Upper lobe of right lung (tissue), 1 donor: ENCODE measurements around the gene PYCARD. TPM values are rescaled to one million over a fixed set of nuclear protein-coding genes. Genes with fewer than 3 reads are reported as not detected.

Experiments
- ATAC-seq: fragments of 200-7000 bp; cut with Tn5 transposase; one replicate; pipeline ENCODE4 v1.9.1; 2020; ENCODE audit warnings: mild to moderate bottlenecking, moderate library complexity
- DNase-seq: peaks from one replicate; pipeline ENCODE4 v3.0.0-alpha.2; 2020
- H3K27ac ChIP-seq: fragments of 200-600 bp; one replicate; pipeline ENCODE4 v1.8.0; 2022
- H3K27me3 ChIP-seq: fragments of 200-600 bp; one replicate; pipeline ENCODE4 v1.8.0; 2022; ENCODE audit warnings: mild to moderate bottlenecking
- H3K36me3 ChIP-seq: fragments of 200-600 bp; one replicate; pipeline ENCODE4 v1.8.0; 2022
- H3K4me1 ChIP-seq: fragments of 200-600 bp; one replicate; pipeline ENCODE4 v1.8.0; 2022
- H3K4me3 ChIP-seq: fragments of 200-600 bp; one replicate; pipeline ENCODE4 v1.8.0; 2022; ENCODE audit warnings: mild to moderate bottlenecking
- H3K9me3 ChIP-seq: fragments of 200-600 bp; one replicate; pipeline ENCODE4 v1.8.0; 2022
- intact Hi-C: fragments of 100-400 bp; cut with DNase I; formaldehyde crosslinking; loops from one replicate; pipeline ENCODE4 v1.11.0; 2022
- total RNA-seq: library from RNA; stranded (reverse); fragmentation: NEBNext Ultra II Directional; extraction: Animal tissue kit (Norgen Biotek cat#: 25700); gene quantifications from one replicate; pipeline ENCODE4 v1.2.1, GENCODE V29; 2021
- TF ChIP-seq, protein P1 (sequence below): fragments of 200-600 bp; IDR thresholded peaks from one replicate; pipeline ENCODE4 v1.8.0; 2022; ENCODE audit warnings: antibody characterized with exemption
- donor health status: DM: no; HTN: yes; CAD: no; lungs with severe emphysema.

PYCARD gene
- total RNA-seq, 1 donor from 2014 or later, result 49.5 TPM

DNA sequence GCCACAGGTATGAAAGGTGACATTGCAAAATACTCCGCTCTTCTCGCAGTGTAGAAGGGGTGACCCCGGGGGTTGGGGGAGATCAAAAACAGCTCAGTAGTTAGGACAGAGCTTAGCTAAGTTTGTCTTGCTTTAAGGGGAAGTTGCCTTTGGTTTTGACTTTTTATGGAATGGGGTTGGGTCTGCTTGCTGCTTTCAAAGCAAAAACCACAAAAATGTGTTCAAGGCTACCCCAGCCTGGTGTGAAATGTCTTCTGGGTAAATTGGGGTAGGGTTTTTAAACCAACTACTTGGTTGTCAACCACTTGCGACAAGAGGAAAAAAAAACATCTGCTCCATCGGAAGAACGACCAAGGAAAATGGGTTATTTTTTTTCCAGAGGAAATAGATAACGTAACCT lies 16.4 kb downstream of the PYCARD start:
- H3K27me3 ChIP-seq, result no peaks in the 10 kb centered on the region
- H3K4me1 ChIP-seq, result peaks cover 21% of the 10 kb centered on the region
- DNase-seq, result no peak
- H3K4me3 ChIP-seq, result no peak overlapping the region
- ATAC-seq, result no peak
- no peak overlapping the region for H3K27ac ChIP-seq
- peaks cover 91% of the 10 kb centered on the region for H3K36me3 ChIP-seq
- TF ChIP-seq, protein P1, sequence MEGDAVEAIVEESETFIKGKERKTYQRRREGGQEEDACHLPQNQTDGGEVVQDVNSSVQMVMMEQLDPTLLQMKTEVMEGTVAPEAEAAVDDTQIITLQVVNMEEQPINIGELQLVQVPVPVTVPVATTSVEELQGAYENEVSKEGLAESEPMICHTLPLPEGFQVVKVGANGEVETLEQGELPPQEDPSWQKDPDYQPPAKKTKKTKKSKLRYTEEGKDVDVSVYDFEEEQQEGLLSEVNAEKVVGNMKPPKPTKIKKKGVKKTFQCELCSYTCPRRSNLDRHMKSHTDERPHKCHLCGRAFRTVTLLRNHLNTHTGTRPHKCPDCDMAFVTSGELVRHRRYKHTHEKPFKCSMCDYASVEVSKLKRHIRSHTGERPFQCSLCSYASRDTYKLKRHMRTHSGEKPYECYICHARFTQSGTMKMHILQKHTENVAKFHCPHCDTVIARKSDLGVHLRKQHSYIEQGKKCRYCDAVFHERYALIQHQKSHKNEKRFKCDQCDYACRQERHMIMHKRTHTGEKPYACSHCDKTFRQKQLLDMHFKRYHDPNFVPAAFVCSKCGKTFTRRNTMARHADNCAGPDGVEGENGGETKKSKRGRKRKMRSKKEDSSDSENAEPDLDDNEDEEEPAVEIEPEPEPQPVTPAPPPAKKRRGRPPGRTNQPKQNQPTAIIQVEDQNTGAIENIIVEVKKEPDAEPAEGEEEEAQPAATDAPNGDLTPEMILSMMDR, result no peak
- intact Hi-C loops, result no loop called here
- no peaks in the 10 kb centered on the region for H3K9me3 ChIP-seq

DNA sequence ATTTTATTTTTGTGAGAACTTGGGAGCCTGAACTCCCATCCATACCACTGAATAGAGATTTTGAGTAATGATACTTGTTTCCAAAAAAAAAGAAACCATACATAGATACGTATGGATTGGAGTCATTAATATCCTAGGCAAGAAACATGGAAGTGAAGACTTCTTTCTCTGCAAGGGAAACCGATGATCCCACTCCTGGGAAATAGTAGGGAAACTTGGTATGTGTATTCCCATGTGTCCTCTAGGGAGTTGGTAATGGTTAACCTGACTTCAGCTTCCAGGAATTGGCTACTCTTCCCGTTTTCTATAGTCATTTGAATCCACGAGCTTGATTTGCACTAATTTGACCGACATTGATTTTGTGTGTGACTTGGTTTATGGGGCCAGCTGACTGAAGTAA lies 17.2 kb downstream of the PYCARD start:
- H3K9me3 ChIP-seq, result no peaks in the 10 kb centered on the region
- DNase-seq (no peak), ATAC-seq (no peak)
- intact Hi-C loops, result no loop called here
- peaks cover 21% of the 10 kb centered on the region for H3K4me1 ChIP-seq
- TF ChIP-seq, protein P1, result no peak
- H3K27me3 ChIP-seq, result no peaks in the 10 kb centered on the region
- H3K4me3 ChIP-seq, result no peak overlapping the region
- H3K36me3 ChIP-seq, result peaks cover 82% of the 10 kb centered on the region
- H3K27ac ChIP-seq, result no peak overlapping the region

DNA sequence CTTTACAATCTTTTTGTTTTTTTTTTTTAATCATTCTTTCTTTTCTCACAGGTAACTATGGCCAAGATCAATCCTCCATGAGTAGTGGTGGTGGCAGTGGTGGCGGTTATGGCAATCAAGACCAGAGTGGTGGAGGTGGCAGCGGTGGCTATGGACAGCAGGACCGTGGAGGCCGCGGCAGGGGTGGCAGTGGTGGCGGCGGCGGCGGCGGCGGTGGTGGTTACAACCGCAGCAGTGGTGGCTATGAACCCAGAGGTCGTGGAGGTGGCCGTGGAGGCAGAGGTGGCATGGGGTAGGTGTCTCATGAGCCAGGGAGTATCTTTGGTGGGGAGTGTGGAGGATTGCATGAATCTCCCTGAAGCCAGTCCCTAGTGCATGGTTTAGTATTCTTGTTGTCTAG lies 17.7 kb downstream of the PYCARD start:
- no peaks in the 10 kb centered on the region for H3K9me3 ChIP-seq
- no peak for ATAC-seq
- no peaks in the 10 kb centered on the region for H3K27me3 ChIP-seq
- TF ChIP-seq, protein P1, result no peak
- H3K36me3 ChIP-seq, result peaks cover 78% of the 10 kb centered on the region
- no peak overlapping the region for H3K4me3 ChIP-seq
- no peak overlapping the region for H3K27ac ChIP-seq
- peaks cover 21% of the 10 kb centered on the region for H3K4me1 ChIP-seq
- intact Hi-C loops, result no loop called here
- DNase-seq, result no peak

DNA sequence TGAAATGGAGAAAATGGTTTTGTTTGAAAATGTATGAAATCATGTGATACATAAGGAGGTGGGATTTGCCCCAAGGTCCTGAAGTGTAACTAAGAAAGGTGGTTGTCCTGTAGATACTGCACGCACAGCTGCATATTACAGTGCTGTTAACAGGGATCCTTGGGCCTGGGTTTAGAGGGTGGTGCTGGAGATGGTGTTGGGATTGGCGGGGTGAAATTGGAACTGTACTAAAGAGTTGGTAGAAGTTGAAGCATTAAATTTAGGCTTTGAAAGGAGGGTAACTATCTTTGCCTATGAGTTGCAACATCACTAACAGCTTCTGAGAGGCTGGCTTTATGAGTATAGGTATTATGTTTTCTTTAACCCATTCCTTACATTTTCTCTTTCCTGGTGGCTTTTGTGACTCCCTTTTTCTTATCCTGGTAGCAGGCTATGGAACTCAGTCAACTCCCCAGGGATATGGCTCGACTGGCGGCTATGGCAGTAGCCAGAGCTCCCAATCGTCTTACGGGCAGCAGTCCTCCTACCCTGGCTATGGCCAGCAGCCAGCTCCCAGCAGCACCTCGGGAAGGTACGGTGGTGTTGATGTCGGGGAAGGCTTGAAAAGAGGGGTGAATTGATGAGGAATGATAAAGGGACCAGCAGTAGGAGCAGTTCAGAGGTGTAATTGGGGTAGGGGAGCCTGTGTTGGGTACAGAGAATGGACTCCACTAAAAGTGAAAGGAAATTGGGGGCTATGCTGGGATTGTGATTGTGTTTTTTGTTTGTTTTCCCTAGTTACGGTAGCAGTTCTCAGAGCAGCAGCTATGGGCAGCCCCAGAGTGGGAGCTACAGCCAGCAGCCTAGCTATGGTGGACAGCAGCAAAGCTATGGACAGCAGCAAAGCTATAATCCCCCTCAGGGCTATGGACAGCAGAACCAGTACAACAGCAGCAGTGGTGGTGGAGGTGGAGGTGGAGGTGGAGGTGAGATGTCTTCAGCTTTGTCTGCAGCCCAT lies 18.8 kb downstream of the PYCARD start:
- Histone ChIP-seq H3K4me1 (peaks cover 25% of the 10 kb centered on the region), H3K36me3 (peaks cover 66% of the 10 kb centered on the region), H3K4me3 (peak overlapping the region; percentile 83)

DNA sequence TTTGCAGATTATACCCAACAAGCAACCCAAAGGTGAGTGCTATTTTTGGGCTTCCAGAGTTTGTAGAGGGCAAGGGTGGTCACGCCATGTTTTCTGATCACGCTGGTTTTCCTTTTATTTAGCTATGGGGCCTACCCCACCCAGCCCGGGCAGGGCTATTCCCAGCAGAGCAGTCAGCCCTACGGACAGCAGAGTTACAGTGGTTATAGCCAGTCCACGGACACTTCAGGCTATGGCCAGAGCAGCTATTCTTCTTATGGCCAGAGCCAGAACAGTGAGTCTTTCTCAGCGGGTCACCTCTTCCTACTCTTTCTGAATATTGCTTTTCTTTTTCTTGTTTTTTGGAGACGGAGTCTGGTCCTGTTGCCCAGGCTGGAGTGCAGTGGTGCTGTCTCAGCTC lies 20.2 kb downstream of the PYCARD start:
- peaks cover 53% of the 10 kb centered on the region for H3K36me3 ChIP-seq
- DNase-seq (no peak), ATAC-seq (no peak)
- intact Hi-C loops, result no loop called here
- H3K27me3 ChIP-seq, result no peaks in the 10 kb centered on the region
- no peak overlapping the region for H3K27ac ChIP-seq
- TF ChIP-seq, protein P1, result no peak
- H3K4me1 ChIP-seq, result peaks cover 28% of the 10 kb centered on the region
- peak overlapping the region; percentile 83 for H3K4me3 ChIP-seq
- no peaks in the 10 kb centered on the region for H3K9me3 ChIP-seq

More for the DNA sequence above, 18.8 kb downstream of the PYCARD start:
- ATAC-seq (no peak), DNase-seq (no peak)
- no peak overlapping the region for H3K27ac ChIP-seq
- intact Hi-C loops, result no loop called here
- H3K27me3 ChIP-seq, result no peaks in the 10 kb centered on the region
- H3K9me3 ChIP-seq, result no peaks in the 10 kb centered on the region
- TF ChIP-seq, protein P1, result no peak
